Measurements from ENCODE around the gene HOXA13.

The HOXA13 gene

GRCh38 chr7:27235387-27236311 is 35.8 kb upstream of the HOXA13 start:
- Histone ChIP-seq H3K36me3 (ENCODE audit: control insufficient read depth, insufficient read depth, low read length) (no peaks in the 10 kb centered on the region), H3K9me3 (ENCODE audit: control insufficient read depth, low read length) (no peaks in the 10 kb centered on the region), H3K4me1 (ENCODE audit: control insufficient read depth, insufficient read depth, low read length) (peaks cover 20% of the 10 kb centered on the region), H3K4me3 (ENCODE audit: insufficient read depth, low read depth, low read length) (peak overlapping the region; percentile 42), H3K27ac (ENCODE audit: insufficient read depth, low read depth, low read length, poor library complexity, severe bottlenecking) (no peak overlapping the region), H3K27me3 (ENCODE audit: control insufficient read depth, insufficient read depth, low read length, poor library complexity, severe bottlenecking) (peaks cover 79% of the 10 kb centered on the region)
- 1% methylated on average over 66 of the region's 66 CpGs for WGBS, 2 experiments

- Histone ChIP-seq H3K27me3 (ENCODE audit: control insufficient read depth, insufficient read depth, low read length, poor library complexity, severe bottlenecking) (peaks cover 77% of the 10 kb centered on the region), H3K9me3 (ENCODE audit: control insufficient read depth, low read length) (no peaks in the 10 kb centered on the region), H3K36me3 (ENCODE audit: control insufficient read depth, insufficient read depth, low read length) (no peaks in the 10 kb centered on the region), H3K27ac (ENCODE audit: insufficient read depth, low read depth, low read length, poor library complexity, severe bottlenecking) (no peak overlapping the region), H3K4me1 (ENCODE audit: control insufficient read depth, insufficient read depth, low read length) (no peaks in the 10 kb centered on the region), H3K4me3 (ENCODE audit: insufficient read depth, low read depth, low read length) (no peak overlapping the region)
- WGBS, 2 experiments = 83 to 90% methylated on average over 4 of the region's 4 CpGs
These were observed 29.6 kb upstream of the HOXA13 start for GRCh38 chr7:27229448-27229847.

- Histone ChIP-seq H3K4me1 (ENCODE audit: control insufficient read depth, insufficient read depth, low read length) (no peaks in the 10 kb centered on the region), H3K27me3 (ENCODE audit: control insufficient read depth, insufficient read depth, low read length, poor library complexity, severe bottlenecking) (peaks cover 100% of the 10 kb centered on the region), H3K36me3 (ENCODE audit: control insufficient read depth, insufficient read depth, low read length) (no peaks in the 10 kb centered on the region), H3K9me3 (ENCODE audit: control insufficient read depth, low read length) (no peaks in the 10 kb centered on the region), H3K27ac (ENCODE audit: insufficient read depth, low read depth, low read length, poor library complexity, severe bottlenecking) (no peak overlapping the region), H3K4me3 (ENCODE audit: insufficient read depth, low read depth, low read length) (peak overlapping the region; percentile 12)
- 4% methylated on average over 61 of the region's 61 CpGs for WGBS, 2 experiments
These were observed 25.4 kb upstream of the HOXA13 start for GRCh38 chr7:27224983-27225934.

- Histone ChIP-seq H3K9me3 (ENCODE audit: control insufficient read depth, low read length) (no peaks in the 10 kb centered on the region), H3K27me3 (ENCODE audit: control insufficient read depth, insufficient read depth, low read length, poor library complexity, severe bottlenecking) (peaks cover 100% of the 10 kb centered on the region), H3K27ac (ENCODE audit: insufficient read depth, low read depth, low read length, poor library complexity, severe bottlenecking) (no peak overlapping the region), H3K36me3 (ENCODE audit: control insufficient read depth, insufficient read depth, low read length) (no peaks in the 10 kb centered on the region), H3K4me3 (ENCODE audit: insufficient read depth, low read depth, low read length) (no peak overlapping the region), H3K4me1 (ENCODE audit: control insufficient read depth, insufficient read depth, low read length) (no peaks in the 10 kb centered on the region)
These were observed 24.2 kb upstream of the HOXA13 start for GRCh38 chr7:27223941-27224575.

GRCh38 chr7:27221201-27221797 is 21.4 kb upstream of the HOXA13 start:
- H3K4me1 ChIP-seq (ENCODE audit: control insufficient read depth, insufficient read depth, low read length) = no peaks in the 10 kb centered on the region
- no peaks in the 10 kb centered on the region for H3K9me3 ChIP-seq (ENCODE audit: control insufficient read depth, low read length)
- no peak overlapping the region for H3K4me3 ChIP-seq (ENCODE audit: insufficient read depth, low read depth, low read length)
- no peaks in the 10 kb centered on the region for H3K36me3 ChIP-seq (ENCODE audit: control insufficient read depth, insufficient read depth, low read length)
- H3K27me3 ChIP-seq (ENCODE audit: control insufficient read depth, insufficient read depth, low read length, poor library complexity, severe bottlenecking) = peaks cover 85% of the 10 kb centered on the region
- 89 to 90% methylated on average over 2 to 3 of the region's 3 CpGs for WGBS, 2 experiments
- H3K27ac ChIP-seq (ENCODE audit: insufficient read depth, low read depth, low read length, poor library complexity, severe bottlenecking) = no peak overlapping the region

DNA sequence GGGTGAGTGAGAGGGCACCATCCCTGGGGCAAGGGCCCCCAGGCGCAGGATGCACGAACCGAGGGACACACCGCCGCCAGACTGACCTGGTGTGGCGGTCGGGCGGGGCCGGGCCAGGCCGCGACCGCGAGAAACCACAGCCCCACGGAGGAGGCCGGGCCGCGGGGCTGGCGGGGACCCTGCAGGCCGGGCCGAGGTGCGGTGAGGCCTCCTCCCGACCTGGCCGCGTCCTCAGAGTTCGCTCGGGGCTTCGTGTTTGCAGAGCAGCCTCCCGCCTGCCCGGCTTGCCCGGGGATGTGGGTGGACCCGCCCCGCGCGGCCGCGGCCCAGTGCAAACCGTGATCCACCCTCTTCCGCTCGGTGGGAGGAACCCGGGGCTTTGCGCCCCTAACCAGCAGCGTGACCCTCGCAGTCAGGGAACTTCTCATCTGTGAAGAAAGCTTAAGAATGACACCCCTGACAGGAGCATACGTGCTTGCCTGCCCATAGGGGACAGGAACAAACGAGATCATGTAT is 20.6 kb upstream of the HOXA13 start:
- peaks cover 85% of the 10 kb centered on the region for H3K27me3 ChIP-seq (ENCODE audit: control insufficient read depth, insufficient read depth, low read length, poor library complexity, severe bottlenecking)

GRCh38 chr7:27219821-27220220 is 19.9 kb upstream of the HOXA13 start:
- Histone ChIP-seq H3K27me3 (ENCODE audit: control insufficient read depth, insufficient read depth, low read length, poor library complexity, severe bottlenecking) (peaks cover 85% of the 10 kb centered on the region), H3K9me3 (ENCODE audit: control insufficient read depth, low read length) (no peaks in the 10 kb centered on the region)
- 86 to 92% methylated on average over 4 of the region's 4 CpGs for WGBS, 2 experiments

More for the DNA sequence above, 20.6 kb upstream of the HOXA13 start:
- Histone ChIP-seq H3K4me1 (ENCODE audit: control insufficient read depth, insufficient read depth, low read length) (no peaks in the 10 kb centered on the region), H3K9me3 (ENCODE audit: control insufficient read depth, low read length) (no peaks in the 10 kb centered on the region), H3K4me3 (ENCODE audit: insufficient read depth, low read depth, low read length) (no peak overlapping the region), H3K36me3 (ENCODE audit: control insufficient read depth, insufficient read depth, low read length) (no peaks in the 10 kb centered on the region), H3K27ac (ENCODE audit: insufficient read depth, low read depth, low read length, poor library complexity, severe bottlenecking) (no peak overlapping the region)
- WGBS, 2 experiments = 87 to 90% methylated on average over 45 of the region's 45 CpGs

DNA sequence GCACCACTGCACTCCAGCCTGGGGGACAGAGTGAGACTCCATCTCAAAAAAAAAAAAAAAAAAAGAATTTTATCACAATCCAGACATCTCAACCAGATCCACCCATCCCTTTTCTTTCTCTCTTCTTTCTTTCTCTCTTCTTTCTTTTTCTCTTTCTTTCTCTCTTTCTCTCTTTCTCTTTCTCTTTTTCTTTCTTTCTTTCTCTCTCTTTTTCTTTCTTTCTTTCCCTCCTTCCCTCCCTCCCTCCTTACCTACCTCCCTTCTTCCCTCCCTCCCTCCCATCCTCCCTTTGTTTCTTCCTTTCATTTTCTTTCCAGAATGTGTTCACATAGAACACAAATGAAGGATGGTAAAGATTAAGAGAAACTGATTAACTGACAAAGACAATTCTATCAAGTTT is 18.1 kb upstream of the HOXA13 start:
- Histone ChIP-seq H3K4me1 (ENCODE audit: control insufficient read depth, insufficient read depth, low read length) (peaks cover 7% of the 10 kb centered on the region), H3K27ac (ENCODE audit: insufficient read depth, low read depth, low read length, poor library complexity, severe bottlenecking) (no peak overlapping the region), H3K9me3 (ENCODE audit: control insufficient read depth, low read length) (no peaks in the 10 kb centered on the region), H3K4me3 (ENCODE audit: insufficient read depth, low read depth, low read length) (no peak overlapping the region), H3K27me3 (ENCODE audit: control insufficient read depth, insufficient read depth, low read length, poor library complexity, severe bottlenecking) (peaks cover 85% of the 10 kb centered on the region), H3K36me3 (ENCODE audit: control insufficient read depth, insufficient read depth, low read length) (no peaks in the 10 kb centered on the region)

More at GRCh38 chr7:27219821-27220220, 19.9 kb upstream of the HOXA13 start:
- H3K4me3 ChIP-seq (ENCODE audit: insufficient read depth, low read depth, low read length) = no peak overlapping the region
- no peaks in the 10 kb centered on the region for H3K36me3 ChIP-seq (ENCODE audit: control insufficient read depth, insufficient read depth, low read length)
- no peaks in the 10 kb centered on the region for H3K4me1 ChIP-seq (ENCODE audit: control insufficient read depth, insufficient read depth, low read length)
- H3K27ac ChIP-seq (ENCODE audit: insufficient read depth, low read depth, low read length, poor library complexity, severe bottlenecking) = no peak overlapping the region

DNA sequence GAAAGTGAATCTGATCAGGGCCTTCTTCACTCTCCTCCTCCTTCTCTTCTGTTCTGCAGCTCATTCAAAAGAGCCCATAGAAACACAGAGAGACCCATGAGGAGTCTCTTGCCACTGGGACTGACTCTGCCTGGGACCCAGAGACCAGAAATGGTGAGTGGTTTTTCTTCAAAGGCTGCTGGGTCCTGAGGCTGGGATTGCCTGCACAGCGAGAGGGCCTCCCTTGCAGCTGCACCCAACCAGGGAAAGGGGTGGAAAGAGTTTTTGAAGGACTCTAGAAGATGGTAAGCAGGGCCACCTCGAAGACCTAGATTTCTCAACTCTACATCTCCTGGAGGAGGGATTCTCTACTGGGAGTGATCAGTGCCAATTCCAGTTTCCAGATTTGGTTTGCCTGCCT is 15.5 kb upstream of the HOXA13 start:
- Histone ChIP-seq H3K9me3 (ENCODE audit: control insufficient read depth, low read length) (no peaks in the 10 kb centered on the region), H3K4me1 (ENCODE audit: control insufficient read depth, insufficient read depth, low read length) (peaks cover 8% of the 10 kb centered on the region), H3K4me3 (ENCODE audit: insufficient read depth, low read depth, low read length) (no peak overlapping the region), H3K27ac (ENCODE audit: insufficient read depth, low read depth, low read length, poor library complexity, severe bottlenecking) (no peak overlapping the region), H3K36me3 (ENCODE audit: control insufficient read depth, insufficient read depth, low read length) (no peaks in the 10 kb centered on the region), H3K27me3 (ENCODE audit: control insufficient read depth, insufficient read depth, low read length, poor library complexity, severe bottlenecking) (peaks cover 85% of the 10 kb centered on the region)
- WGBS, 2 experiments = 88 to 89% methylated on average over 2 of the region's 2 CpGs

Measured in ectodermal cell (in vitro differentiated cells).